ENCODE measurements around the gene ARHGEF10L. TPM values are rescaled to one million over a fixed set of nuclear protein-coding genes. Genes with fewer than 3 reads are reported as not detected.

Gene ARHGEF10L, protein sequence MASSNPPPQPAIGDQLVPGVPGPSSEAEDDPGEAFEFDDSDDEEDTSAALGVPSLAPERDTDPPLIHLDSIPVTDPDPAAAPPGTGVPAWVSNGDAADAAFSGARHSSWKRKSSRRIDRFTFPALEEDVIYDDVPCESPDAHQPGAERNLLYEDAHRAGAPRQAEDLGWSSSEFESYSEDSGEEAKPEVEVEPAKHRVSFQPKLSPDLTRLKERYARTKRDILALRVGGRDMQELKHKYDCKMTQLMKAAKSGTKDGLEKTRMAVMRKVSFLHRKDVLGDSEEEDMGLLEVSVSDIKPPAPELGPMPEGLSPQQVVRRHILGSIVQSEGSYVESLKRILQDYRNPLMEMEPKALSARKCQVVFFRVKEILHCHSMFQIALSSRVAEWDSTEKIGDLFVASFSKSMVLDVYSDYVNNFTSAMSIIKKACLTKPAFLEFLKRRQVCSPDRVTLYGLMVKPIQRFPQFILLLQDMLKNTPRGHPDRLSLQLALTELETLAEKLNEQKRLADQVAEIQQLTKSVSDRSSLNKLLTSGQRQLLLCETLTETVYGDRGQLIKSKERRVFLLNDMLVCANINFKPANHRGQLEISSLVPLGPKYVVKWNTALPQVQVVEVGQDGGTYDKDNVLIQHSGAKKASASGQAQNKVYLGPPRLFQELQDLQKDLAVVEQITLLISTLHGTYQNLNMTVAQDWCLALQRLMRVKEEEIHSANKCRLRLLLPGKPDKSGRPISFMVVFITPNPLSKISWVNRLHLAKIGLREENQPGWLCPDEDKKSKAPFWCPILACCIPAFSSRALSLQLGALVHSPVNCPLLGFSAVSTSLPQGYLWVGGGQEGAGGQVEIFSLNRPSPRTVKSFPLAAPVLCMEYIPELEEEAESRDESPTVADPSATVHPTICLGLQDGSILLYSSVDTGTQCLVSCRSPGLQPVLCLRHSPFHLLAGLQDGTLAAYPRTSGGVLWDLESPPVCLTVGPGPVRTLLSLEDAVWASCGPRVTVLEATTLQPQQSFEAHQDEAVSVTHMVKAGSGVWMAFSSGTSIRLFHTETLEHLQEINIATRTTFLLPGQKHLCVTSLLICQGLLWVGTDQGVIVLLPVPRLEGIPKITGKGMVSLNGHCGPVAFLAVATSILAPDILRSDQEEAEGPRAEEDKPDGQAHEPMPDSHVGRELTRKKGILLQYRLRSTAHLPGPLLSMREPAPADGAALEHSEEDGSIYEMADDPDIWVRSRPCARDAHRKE (N-terminal part only)
- polyA plus RNA-seq: 1.2 and 3.6 TPM in 2 replicates

GRCh38 chr1:17539477-17540254 is at the start of gene ARHGEF10L:
TSS of gene ARHGEF10L (plus strand) at chr1:17539698. CDS start at chr1:17580596, 40,898 bp downstream.

Other genes starting within 250 kb of the ARHGEF10L start
- 1.2 TPM in 1 of 2 replicates, not detected in the other for gene PADI4, start 231.5 kb upstream of the ARHGEF10L start, polyA plus RNA-seq
- gene PADI6, start 167.5 kb upstream of the ARHGEF10L start, polyA plus RNA-seq: not detected in 2 replicates
- gene RCC2, start 100.0 kb upstream of the ARHGEF10L start, polyA plus RNA-seq: 0.83 and 2.0 TPM in 2 replicates
- not detected in 2 replicates for gene ACTL8, start 215.6 kb downstream of the ARHGEF10L start, polyA plus RNA-seq

All from Purkinje cell (primary cell).